HG02981 (cell line): ENCODE results near the gene NOP16.
A peak's percentile ranks its signal among the peaks of the same experiment; 100 is the strongest.

ENCODE experiments used
- ATAC-seq: cut with Tn5 transposase; IDR thresholded peaks from one replicate; pipeline ENCODE4 v1.9.1; 2021; ENCODE audit warnings: mild to moderate bottlenecking, moderate library complexity; ENCODE audit not compliant: unreplicated experiment

The NOP16 gene

GRCh38 chr5:176388444-176389134 is at the start of gene NOP16, which contains the start of gene HIGD2A:
TSS of gene NOP16 (minus strand) at chr5:176388598. CDS start at chr5:176388539, 59 bp downstream.
TSS of gene HIGD2A (plus strand) at chr5:176388751. CDS start at chr5:176388820, 69 bp downstream.
- ATAC-seq: peak; percentile 86

- ATAC-seq: no peak
These were observed 48.3 kb upstream of the NOP16 start for GRCh38 chr5:176436656-176437055.

GRCh38 chr5:176432707-176433106 is 44.3 kb upstream of the NOP16 start:
- no peak for ATAC-seq

GRCh38 chr5:176429972-176430371 is 41.6 kb upstream of the NOP16 start:
- ATAC-seq: no peak

- ATAC-seq: no peak
These were observed 39.6 kb upstream of the NOP16 start for GRCh38 chr5:176427971-176428370.

GRCh38 chr5:176426876-176427275 is 38.5 kb upstream of the NOP16 start:
- no peak for ATAC-seq

GRCh38 chr5:176425791-176426190 is 37.4 kb upstream of the NOP16 start:
- no peak for ATAC-seq

- no peak for ATAC-seq
These were observed 36.7 kb upstream of the NOP16 start for GRCh38 chr5:176425138-176425537.

GRCh38 chr5:176424181-176424580 is 35.8 kb upstream of the NOP16 start:
- no peak for ATAC-seq

- ATAC-seq: no peak
These were observed 32.7 kb upstream of the NOP16 start for GRCh38 chr5:176420972-176421544.

GRCh38 chr5:176420086-176420485 is 31.7 kb upstream of the NOP16 start:
- ATAC-seq: no peak

GRCh38 chr5:176418251-176418650 is 29.9 kb upstream of the NOP16 start:
- ATAC-seq: no peak

- no peak for ATAC-seq
These were observed 28.6 kb upstream of the NOP16 start for GRCh38 chr5:176416965-176417364.

GRCh38 chr5:176415952-176416924 is 27.8 kb upstream of the NOP16 start, which contains the start of gene CLTB:
TSS of gene CLTB (minus strand) at chr5:176416539. CDS start at chr5:176416363, 176 bp downstream.
- ATAC-seq: peak; percentile 96

GRCh38 chr5:176415240-176415951 is 27.0 kb upstream of the NOP16 start:
- no peak for ATAC-seq

GRCh38 chr5:176414704-176415103 is 26.3 kb upstream of the NOP16 start:
- no peak for ATAC-seq

GRCh38 chr5:176413709-176414191 is 25.4 kb upstream of the NOP16 start:
- ATAC-seq: no peak

- no peak for ATAC-seq
These were observed 24.8 kb upstream of the NOP16 start for GRCh38 chr5:176413255-176413565.

GRCh38 chr5:176412517-176413254 is 24.3 kb upstream of the NOP16 start:
- no peak for ATAC-seq
